Ecto neural progenitor cell (in vitro differentiated cells): Measurements from ENCODE around the gene SHB.

Experiments
- DNase-seq: peaks from one replicate; pipeline ENCODE4 v3.0.0-alpha.2; 2018; ENCODE audit warnings: low spot score

Gene SHB

DNA sequence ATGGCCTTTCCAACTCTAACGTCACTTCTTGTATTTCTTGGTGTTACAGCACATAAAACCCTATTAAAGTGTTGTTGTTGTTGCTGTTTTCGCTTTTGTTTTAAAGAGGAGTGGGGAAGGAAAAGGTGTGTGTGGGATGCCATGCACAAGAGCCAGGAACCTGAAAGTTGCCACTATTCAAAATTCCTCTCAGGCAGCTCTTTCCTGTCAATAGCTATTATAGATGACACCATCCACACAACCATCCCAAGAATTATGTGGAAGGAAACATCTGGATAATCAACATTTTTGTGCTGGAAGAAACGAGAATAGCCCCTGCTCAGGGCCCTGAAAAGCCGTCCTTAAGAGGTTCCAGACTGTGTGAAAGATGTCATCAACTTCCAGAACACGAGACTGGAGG, 79.3 kb downstream of the SHB start:
- no peak for DNase-seq

DNA sequence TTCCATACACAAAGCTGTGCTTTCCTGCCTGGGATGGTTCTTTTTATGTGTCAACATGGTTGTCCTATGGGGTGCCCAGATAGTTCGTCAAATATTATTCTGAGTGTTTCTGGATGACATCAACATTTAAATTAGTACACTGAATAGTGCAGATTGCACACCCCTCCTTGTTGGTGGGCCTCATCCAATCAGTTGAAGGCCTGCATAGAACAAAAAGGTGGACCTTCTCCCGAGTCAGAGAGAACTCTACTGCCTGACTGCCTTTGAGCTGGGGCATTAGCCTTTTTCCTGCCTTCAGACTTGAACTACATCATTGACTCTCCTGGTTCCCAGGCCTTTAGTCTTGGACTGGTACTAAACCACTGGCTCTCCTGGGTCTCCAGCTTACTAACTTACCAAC, 80.4 kb downstream of the SHB start:
- DNase-seq, result no peak

DNA sequence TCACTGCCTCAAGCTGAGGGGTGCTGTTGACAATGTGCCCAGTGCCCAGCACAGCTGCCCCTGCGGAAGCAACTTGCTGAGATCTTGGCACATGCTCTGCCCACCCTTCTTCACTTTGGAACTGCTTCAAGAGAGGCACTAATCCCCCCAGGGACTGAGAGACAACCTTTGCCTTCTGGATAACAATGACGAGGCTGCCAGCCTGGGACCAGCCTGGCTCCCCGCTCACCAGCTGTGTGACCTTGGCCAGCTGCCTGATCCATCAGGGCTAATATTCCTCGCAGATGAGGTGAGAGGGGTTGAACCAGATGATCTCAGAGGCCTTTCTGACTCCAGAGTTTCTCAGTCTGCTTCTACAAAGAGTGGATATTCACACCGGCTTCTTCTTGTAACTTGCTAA, 81.0 kb downstream of the SHB start:
- no peak for DNase-seq

DNA sequence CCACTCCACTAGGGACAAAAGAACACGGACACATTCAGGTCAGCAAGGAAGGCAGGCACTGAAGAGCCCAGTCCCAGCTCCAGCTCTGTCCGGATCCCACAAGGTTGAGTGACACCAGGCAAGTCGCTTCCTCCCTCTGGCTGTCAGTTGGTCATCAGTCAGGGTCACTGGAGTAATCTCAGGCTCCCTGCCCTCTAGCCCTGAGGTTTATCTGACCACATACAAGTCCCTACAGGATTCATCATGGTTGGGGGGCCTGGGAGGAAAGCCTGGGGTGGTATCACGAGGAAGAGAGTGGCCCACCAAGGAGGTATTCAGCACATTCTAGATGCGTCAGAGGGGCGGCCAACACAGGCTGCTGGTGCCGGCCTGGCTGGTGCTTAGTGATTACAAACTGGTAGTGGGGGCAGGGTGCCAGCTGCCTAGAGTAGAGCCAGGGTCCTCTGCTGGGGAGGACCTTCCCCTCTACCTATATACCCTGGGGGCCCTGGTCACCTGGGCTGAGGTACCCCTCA, 81.5 kb downstream of the SHB start:
- no peak for DNase-seq

DNA sequence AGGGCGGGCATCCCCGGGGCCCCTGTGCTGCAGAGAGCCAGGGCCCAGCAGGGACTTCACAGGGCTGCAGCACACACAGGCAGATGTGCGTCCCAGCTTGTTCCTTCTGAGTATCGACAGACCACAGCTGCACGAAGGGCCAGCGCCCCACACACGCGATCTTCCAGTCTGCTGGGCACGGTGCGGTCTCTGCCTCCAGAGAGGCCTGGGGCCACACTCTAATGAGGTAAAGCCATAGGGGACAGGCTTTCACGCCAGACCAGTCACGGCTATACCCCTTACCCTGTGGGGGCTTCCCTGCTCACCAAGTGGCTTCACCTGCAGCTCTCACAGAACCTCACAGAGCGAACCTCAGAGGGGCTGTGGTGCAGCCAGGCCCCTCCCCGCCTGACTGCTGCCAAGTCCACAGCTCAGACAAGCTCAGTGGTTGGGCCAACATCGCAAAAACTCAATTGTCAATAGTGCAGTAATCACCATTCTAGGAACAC, 82.2 kb downstream of the SHB start:
- no peak for DNase-seq

DNA sequence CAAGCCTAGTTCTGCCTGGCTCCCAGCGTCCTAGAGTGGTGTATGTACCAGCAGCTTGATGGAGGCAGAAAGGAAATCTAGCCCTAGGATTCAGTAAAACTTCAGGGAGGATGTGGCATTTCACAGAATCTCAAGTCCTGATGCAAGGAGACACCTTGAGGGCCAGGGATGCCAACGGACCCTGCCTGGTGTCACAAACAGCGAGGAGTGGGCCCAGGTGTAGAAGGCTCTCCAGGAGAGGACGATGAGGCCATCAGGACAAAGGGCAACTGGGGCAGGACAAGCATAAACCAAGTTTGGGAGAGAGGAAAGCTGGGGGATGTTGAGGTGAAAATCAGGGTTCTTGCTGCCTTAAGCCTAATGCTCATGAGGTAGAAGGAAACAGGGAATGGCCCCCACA, 83.0 kb downstream of the SHB start:
- DNase-seq, result no peak

DNA sequence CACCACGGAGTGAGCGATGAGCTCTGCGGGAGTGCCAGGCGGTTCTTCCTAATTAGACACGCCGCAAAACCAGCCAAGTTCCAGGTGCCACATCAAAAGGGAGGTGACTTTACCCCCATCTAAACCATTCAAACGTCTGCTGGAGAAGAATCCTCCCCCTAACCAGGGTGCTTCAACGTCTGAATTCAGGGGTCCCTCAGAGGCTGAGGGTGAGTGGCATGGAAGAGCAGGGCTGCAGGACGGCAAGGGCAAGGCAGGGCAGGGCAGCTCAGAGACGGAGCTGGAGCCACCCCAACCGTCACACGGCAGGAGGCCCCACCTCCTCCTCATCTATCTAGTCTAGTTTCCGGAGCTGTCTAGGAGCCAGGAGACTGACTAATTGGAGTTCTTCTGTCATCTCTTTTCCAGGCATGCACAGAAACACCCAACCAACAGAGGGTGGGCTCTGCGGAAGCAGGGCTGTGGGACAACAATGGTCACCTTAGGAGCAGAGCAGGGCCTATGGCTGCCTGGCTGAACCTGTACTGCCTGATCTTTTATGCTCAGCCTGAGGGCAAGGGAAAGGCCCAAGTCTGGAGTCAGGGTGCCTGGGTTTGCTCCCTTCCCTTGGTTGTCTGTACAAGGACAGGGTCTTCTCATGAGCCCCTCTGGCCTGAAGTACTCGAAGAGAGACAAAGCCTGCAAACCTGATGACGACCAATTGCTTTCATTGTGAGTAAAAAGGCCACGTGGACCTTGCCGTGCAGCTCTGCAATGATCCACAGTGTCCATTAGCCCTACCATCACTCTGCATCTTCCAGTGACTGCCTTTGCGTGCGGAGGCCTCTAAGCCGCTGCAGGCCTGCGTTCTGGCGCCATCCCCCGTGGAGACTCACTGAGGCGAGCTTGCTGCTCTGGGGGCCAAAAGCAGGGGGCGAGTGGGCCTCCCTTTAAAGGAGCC, 84.1 kb downstream of the SHB start:
- DNase-seq, result no peak

DNA sequence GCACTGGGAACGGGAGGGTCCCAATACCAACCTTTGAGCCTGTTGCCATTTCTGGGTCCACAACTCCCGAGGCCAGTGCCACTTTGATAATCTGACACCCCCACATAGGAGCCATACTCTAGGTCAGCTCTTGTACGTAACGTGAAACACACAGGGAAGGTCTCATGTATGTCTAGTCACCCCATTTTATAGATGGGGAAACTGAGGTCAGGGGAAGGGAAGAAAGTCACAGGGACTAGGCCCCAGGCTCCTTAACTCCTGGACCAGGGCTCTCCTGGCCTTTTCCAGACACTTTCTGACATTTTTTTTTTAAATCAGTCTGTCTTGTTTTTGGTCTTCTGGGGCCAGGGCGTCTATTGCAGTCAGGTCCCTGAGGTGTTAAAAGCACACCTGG, 84.8 kb downstream of the SHB start:
- no peak for DNase-seq

DNA sequence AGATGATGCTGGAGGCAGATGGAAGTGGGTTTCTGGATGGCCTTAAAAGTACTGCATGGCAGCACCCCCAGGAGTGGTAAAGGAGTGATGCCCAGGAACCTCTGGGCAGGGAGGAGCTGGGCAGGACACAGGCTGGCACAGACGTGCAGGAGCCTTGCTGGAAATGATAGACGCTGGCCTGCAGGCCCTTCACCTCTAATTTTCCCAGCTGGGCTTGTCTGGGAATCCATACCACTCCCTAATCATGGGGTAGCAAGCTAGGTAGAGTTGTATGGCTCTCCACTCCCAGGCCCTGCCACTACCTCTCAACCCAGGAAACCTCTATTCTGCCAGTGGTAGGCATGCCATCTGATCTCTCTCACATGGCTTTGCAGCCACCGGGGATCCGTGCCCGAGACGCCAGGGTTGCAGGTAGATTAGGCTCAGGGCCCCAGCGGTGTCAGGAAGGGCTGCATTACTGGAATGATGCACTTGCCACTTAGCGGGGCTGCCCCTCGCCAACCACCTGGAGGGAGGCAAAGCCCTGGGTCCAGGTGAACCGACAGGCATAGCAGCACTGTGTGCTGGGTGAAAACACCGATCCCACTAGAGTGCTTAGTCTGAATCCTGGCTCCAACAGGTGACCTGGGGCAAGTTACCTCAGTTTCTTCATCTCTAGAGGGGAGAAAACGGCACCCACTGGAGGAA, 85.5 kb downstream of the SHB start:
- no peak for DNase-seq

DNA sequence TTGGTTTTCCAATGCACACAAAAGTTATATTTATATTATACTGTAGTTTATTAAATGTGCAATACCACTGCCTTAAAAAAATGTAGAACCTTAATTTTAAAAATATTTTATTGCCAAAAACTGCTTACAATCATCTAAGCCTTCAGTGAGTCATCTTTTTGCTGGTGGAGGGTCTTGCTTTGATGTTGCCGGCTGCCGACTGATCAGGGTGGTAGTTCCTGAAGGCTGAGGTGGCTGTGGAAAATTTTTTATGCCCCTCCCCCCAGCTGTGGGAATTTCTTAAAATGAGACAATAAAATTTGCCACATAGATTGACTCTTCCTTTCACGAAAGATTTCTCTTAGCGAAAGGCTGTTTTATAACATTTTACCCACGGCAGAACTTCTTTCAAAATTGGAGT, 89.2 kb downstream of the SHB start:
- DNase-seq, result no peak

DNA sequence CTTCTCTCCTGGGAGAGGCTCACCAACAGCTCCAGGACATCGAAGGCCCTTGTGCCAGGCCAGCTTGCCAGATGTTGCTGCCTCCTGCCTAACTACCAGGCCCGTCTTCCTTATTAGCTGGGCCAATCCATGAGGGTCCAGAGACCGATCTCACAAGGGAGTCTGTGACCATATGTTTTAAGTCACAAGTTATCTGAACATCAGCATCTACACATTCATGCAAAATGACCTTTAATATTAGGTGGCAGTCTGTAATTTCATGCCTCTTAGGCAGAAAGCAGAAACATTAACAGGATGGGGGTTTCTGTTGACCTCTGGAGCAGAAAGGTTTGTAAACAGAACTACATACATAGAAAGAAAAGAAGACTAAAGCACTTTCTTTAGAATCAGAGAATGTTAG, 90.0 kb downstream of the SHB start:
- no peak for DNase-seq

DNA sequence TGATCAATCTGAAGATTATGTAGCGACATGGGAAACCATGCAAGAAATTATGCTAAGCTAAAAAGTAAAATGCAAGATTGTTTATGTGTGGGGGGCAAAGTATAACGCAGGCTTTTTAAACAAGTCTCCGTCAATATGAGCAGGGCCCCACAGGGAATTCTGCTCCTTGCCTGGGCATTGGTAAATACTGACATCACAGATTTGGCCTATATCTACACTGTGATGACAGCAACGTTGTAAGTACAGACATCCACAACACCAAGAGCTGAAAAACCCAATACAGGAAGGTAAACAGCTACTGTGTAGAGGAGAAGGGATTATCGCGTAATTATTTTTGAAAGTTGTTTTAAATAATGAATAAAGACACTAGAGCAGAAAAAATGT, 90.6 kb downstream of the SHB start:
- no peak for DNase-seq

DNA sequence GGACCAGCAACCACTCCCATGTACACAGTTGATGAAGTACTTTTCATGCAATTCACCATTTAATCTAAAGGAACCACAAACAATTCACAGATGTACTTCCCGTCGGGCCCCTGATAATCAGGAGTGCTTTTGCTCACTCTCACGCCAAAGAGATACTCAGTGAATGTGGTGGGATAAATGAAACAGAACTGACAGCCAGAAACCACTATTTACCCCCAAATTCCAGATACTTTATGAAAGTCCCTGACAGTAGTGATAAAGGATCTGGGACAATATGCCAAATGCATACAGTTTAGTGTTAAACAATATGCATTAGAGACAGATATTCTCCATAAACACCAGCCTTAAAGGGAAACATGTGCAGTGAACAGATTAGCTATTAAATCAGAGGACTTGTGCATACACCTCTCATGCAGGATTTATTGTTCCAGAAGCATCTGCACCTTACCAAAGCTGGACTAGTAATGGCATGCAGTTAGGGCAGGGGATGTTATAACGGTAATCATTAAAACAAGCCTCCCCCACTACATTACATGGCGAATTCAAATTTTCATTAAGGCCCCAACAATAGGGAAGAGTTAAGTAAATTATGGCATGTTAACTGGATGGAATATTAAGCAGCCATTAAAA, 91.1 kb downstream of the SHB start:
- DNase-seq, result no peak

DNA sequence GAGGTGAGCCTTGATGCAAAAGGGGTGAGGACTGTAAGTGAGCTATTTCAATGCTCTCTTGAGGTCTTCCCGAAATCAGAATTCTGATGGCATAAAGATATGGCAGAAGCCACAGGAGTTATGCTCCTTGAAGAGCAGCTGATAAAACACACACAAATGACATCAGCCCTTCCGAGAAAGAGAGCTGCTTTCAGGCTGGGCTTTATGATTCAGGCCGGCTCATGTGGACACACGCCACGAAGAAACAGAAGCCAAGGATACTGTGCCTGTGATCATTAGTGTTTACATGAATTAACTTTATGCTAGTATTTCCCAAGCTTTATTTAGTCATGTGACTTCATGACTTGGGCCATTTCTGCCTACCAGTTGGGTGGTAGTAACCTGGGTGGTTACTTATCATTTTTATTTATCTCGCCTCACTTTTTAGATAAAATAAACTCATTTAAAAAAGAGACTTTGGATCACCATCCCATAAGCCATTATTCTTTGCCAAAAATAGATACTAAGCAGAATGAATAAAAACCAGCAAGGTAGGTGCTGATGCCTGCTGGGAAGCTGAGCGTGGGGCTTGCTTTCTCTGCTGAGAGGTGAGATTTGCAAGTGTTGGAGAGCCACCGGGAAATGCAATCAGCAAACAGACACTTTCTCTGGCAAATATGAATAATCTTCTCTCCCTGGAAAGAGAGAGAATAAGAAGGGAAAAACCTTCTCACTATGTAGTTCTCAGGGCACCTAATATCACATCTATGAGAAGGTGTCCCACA, 92.1 kb downstream of the SHB start:
- DNase-seq, result no peak

DNA sequence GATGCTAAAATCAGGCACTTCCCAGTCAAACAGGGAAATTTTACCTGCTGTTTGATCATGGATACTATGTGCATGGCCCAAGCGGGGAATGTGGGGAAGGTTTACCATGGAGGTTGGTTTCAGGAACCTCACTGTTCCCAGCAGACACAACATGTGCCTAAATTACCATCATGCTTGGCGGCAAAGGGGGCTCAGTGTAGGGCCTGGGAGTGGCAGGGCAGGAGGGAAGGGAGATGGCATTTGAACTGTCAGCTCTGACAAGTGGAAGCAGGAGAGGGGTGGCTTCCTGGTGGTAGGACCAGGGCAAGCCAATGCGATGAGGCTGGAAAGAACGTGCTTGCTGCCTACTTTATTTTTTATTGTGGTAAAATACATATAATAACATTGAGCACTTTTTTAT, 93.4 kb downstream of the SHB start:
- no peak for DNase-seq

DNA sequence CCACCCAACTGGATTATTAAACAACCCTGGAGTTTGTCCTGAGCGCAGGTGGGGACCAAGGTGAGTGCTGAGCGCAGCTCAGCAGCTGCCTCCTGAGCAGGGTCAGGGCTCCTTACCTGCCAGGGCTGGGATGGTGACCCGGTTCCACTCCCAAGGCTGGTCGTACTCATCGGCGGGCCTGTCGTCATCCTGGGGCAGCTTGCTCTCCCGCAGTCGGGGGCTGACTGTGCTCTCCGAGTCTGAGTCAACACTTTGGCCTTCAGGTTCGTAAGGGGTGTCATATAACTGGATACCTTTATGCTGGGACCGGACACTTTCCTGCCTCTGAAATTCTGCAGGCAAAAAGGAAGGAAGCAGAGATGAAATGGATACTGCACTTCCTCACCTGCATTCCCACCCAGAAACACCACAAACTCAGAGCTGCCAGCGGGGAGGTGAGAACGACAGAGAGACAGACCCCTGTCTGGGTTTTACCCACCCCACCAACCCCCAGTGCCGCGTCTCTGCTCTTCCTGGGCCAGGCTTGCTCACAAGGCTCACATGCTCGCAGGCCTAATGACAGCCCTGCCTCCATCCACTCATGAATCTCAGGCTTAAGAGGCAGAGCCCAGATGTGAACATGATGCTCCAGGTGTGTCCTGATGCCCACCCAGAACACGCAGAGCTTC, 94.4 kb downstream of the SHB start:
- DNase-seq, result no peak

DNA sequence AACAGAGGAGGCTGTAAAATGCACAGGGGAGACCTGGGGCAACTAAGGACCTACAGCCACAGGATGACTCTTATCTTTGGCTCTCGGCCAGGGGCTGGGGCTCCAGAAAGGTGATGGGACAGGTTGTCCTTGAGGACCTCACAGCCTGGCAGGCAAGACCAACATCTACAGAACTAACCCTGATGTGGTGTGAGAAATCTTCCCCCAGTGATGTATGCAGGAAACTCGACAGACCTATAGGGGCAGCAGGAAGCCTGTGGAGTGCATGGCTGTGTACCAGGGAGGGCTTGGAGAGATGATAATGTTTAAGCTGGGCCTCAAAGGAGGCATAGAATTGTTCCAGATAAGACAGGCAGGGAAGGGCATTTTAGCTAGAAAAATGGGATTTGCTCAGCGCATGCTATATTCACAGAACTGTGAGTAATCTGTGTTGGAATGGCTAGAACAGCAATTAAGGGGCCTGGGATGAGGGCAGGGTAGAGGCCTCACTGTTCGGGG, 96.6 kb downstream of the SHB start:
- no peak for DNase-seq

DNA sequence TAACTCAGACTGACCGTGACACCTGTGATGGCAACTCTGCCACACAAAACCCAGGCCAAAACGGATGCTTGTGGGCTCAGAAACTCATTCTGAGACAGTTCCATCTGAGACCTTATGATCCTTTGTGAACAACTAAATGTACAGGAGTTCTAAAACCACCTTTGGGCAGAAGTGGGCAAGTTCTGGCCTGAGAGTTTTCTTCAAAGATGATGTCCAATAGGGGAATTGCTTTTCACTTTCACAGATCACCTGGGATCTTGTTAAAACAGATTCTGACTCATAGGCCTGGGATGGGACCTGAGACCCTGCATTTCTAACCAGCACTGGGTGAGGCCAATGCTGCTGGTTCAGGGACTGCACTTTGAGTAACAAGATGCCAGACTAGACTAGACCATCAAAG, 97.3 kb downstream of the SHB start:
- no peak for DNase-seq

DNA sequence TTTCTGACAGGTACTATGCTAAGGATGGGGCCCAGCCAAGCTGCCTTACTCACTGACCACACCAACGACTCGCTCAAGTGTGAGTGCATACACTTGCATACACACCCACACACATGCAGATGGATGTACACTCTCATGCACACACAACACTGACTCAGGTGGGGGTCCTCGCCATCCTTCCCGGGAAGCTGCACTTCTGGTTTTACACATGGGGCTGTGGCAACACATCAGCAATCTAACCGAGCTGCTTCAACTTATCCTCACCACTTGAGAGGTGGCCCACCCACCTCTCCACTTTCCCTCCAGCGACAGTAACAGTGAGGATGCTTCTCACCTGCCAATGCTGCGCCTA, 97.9 kb downstream of the SHB start:
- DNase-seq, result no peak

DNA sequence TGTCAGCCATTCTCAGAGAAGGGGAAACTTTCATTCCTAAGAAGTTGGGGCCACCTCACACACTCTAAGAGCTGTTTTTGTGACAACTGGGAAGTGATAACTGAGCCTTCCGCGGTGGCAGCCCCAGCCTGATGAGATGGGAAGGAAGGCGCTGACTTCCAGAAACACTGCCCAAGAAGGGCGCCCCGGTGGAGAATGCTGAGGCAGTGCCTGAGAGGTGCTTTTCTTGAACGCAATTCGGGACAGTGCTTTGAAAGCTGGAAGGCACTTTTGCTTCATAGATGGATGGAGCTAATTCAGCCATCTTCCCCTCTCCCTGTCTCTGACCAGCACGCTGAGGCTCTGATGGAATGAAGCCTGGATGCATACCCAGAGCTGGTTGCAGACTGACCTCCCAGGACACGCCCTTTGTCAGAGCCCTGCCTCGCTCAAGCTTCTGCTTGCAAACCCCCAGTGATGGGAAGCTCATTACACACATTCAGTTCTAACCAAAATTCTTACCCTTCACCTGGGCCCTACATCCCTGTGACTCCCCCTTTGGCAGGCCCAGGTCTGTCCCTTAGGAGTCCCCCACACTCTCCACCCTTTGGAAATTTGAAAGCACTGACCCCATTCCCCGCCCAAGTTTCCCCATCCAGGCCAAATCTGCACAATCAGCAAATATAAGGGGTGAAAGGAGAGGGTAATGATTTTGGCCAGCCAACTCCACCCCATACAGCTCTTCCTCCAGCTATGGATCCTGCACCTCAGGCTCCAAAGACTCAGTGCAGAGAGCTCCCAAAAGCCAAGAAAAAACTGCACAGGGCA, 98.5 kb downstream of the SHB start:
- no peak for DNase-seq
